ENCODE measurements around the gene PARVA. TPM values are rescaled to one million over a fixed set of nuclear protein-coding genes. Genes with fewer than 3 reads are reported as not detected.

The PARVA gene
- total and polyA plus RNA-seq, 2 of the 8 experiments (the other 6 are each of a cell fraction or from before 2014, with no cell fraction given), result 3.1 to 13.5 TPM

DNA sequence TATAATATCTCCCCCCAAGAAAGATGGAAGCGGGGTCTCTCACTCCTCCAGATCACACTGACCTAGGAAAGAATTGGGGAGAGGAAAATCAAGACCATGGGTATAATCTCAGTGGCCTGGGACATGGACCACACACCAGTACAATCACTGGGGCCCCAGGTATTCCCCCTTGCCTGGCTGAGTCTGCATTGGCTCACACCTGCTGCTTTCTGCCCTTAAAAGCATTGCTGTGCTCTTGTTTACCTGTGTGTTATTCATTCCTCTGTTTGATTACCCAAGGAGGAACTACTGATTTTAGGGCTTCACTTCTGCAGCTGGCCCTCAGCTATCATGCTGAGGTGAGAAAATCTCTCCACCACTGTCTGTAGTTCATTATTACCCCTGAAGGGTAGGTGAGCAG lies 14.0 kb upstream of the PARVA start:
- Histone ChIP-seq H3K23ac (ENCODE audit: insufficient read length) (no peak overlapping the region), H3K4ac (replicated peaks; ENCODE audit: insufficient read length, low read depth, low read length) (no peak overlapping the region), H3K36me3 (ENCODE audit: control insufficient read depth in 2 of 4, insufficient read depth in 4 of 4, low read length in 3 of 4) (no peaks in the 10 kb centered on the region), H2BK5ac (ENCODE audit: low read depth, low read length) (no peak overlapping the region), H3K79me2 (ENCODE audit: control insufficient read depth in 1 of 2, insufficient read depth in 2 of 2, low read length in 2 of 2) (no peaks in the 10 kb centered on the region), H4K20me1 (replicated peaks in 1 of 2; ENCODE audit: control insufficient read depth in 1 of 2, insufficient read depth in 2 of 2, low read length in 2 of 2) (no peaks in the 10 kb centered on the region), H3K18ac (ENCODE audit: extremely low read depth, low read length) (no peak overlapping the region), H3K23me2 (ENCODE audit: low read depth, low read length) (no peaks in the 10 kb centered on the region), H3K4me1 (replicated peaks in 1 of 4; ENCODE audit: control insufficient read depth in 3 of 4, insufficient read depth in 4 of 4, low read length in 3 of 4) (peaks cover 0 to 4% (median 3%) of the 10 kb centered on the region in 4 experiments; a peak in 3 of 7 replicates), H3K9ac (replicated peaks in 1 of 4; ENCODE audit: extremely low read depth in 1 of 4, low read depth in 3 of 4, low read length in 3 of 4) (no peak overlapping the region), H3K4me2 (ENCODE audit: insufficient read depth in 1 of 2, low read depth in 2 of 2, low read length in 2 of 2) (no peak overlapping the region), H4K91ac (replicated peaks; ENCODE audit: insufficient read length, low read length) (no peak overlapping the region), H2BK20ac (ENCODE audit: low read length) (no peak overlapping the region), H3K27ac (ENCODE audit: low read depth, low read length) (no peak overlapping the region), H3K79me1 (ENCODE audit: low read depth, low read length) (no peaks in the 10 kb centered on the region), H2AFZ (ENCODE audit: low read length) (no peak overlapping the region), H2AK5ac (ENCODE audit: low read depth, low read length) (no peak overlapping the region), H2BK15ac (ENCODE audit: low read length) (no peak overlapping the region), H3K27me3 (replicated peaks in 1 of 4; ENCODE audit: control insufficient read depth in 3 of 4, extremely low read depth in 1 of 4, insufficient read depth in 3 of 4, low read length in 3 of 4) (no peaks in the 10 kb centered on the region), H3K14ac (ENCODE audit: insufficient read length) (no peak overlapping the region), H4K8ac (ENCODE audit: extremely low read depth, insufficient read depth, low read length) (no peak overlapping the region), H4K5ac (ENCODE audit: insufficient read length, low read depth, low read length) (no peak overlapping the region), H3K9me3 (ENCODE audit: insufficient read depth in 2 of 2, low read depth in 1 of 2, low read length in 1 of 2) (no peaks in the 10 kb centered on the region), H3K4me3 (ENCODE audit: extremely low read depth in 1 of 4, insufficient read depth in 2 of 4, low read depth in 3 of 4, low read length in 4 of 4) (no peak overlapping the region), H3K56ac (replicated peaks; ENCODE audit: insufficient read length, low read depth, low read length) (no peak overlapping the region), H2BK120ac (replicated peaks; ENCODE audit: low read depth, low read length) (no peak overlapping the region), H2BK12ac (ENCODE audit: low read depth, low read length) (no peak overlapping the region)
- WGBS, 2 experiments (ENCODE audit: extremely low coverage in 1 of 2, insufficient coverage in 1 of 2, insufficient read length in 1 of 2, insufficient replicate concordance in 2 of 2, low coverage in 1 of 2, low lambda C conversion rate in 2 of 2, missing lambda C conversion rate in 1 of 2), result 100% methylated on average over 1 of the region's 1 CpG; no CpG with 5 or more reads in 1 of the 2 experiments
- DNase-seq (ENCODE audit: low read depth in 1 of 2, low spot score in 2 of 2) (no peak), FAIRE-seq (no peak)
- TF ChIP-seq BCL11A (IDR thresholded peaks at IDR 0.05; ENCODE audit: low read depth in 2 of 2, low read length in 2 of 2) (no peak), ATF2 (IDR thresholded peaks at IDR 0.05; ENCODE audit: low read length) (no peak)
- ChIA-PET CTCF (ENCODE audit: partially characterized antibody) (interaction anchor here (0.6 to 1.7 kb wide), 7 partner anchors 11 to 617 kb away, joined by 3 to 6 read pairs (median 5); no protein-coding TSS in a partner anchor), POLR2A (ENCODE audit: partially characterized antibody) (no interaction called here)

All from H1 (cell line).